Activated CD4-positive, alpha-beta T cell treated with anti-CD3 and anti-CD28 coated beads for 4 hours (primary cell): ENCODE data around the gene VPS41.
"Not testable (repeated sequence)": the region's sequence is repeated elsewhere in the genome, so short reads cannot be mapped to it uniquely, and the experiment has no call there.

Experiments
- DNase-seq, 2 donors: peaks; one replicate each; pipeline ENCODE4 v3.0.0-alpha.2; 2020

Gene VPS41

GRCh38 chr7:38905056-38905759 is 3.8 kb downstream of the VPS41 start:
- no peak for DNase-seq

DNA sequence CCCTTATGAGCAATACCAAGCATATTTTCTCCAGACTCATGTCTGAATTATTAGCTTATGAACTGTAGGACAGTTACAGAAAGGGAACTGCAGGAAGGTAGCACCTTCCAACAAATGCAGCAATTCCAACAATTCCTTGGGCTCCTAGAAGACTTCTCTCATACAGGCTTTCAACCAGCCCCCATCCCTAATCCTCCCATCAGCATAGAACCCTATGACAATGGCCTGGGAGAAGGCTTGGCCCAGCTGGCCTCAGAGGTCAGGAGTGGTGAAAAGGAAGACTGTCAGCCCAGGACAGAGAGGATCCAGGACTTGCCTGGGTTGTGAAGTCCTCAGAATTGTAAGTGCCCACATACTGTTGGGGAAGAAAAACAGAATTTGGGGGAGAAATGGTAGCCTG is 5.9 kb downstream of the VPS41 start:
- DNase-seq = no peak

- DNase-seq = no peak
Observed at GRCh38 chr7:38902449-38902848, 6.5 kb downstream of the VPS41 start.

DNA sequence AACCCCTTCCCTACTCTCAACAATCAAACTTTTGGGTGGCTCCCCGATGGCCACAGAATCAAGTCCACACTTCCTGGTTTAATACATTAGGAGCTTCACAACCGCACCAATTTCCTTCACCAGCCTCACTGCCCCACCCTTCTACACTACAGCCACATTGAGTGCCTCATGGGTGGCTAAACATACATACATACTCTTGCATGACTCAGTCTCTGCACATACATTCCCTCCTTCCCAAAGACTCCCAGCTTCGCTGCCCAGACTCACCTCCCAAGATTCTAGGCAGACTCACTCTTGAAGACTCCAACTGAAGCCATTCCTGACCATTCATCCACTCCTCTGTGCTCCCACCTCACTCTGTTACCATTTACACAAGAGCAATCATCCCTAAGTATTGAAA is 15.9 kb downstream of the VPS41 start:
- DNase-seq = no peak

GRCh38 chr7:38890597-38890996 is 18.4 kb downstream of the VPS41 start:
- no peak for DNase-seq

GRCh38 chr7:38889872-38890432 is 19.0 kb downstream of the VPS41 start:
- DNase-seq = no peak

GRCh38 chr7:38889079-38889478 is 19.9 kb downstream of the VPS41 start:
- no peak for DNase-seq

DNA sequence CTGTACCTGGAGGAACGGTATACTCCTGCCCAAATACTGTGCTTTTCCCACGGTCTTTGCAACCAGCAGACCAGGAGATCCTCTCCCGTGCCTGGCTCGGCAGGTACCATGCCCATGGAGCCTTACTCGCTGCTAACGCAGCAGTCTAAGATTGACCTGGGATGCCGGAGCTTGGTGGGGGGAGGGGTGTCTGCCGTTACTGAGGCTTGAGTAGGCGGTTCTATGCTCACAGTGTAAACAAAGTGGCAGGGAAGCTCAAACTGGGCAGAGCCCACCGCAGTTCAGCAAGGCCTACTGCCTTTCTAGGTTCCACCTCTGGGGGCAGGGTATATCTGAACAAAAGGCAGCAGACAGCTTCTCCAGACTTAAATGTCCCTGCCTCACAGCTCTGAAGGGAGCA is 22.7 kb downstream of the VPS41 start:
- no peak for DNase-seq

GRCh38 chr7:38883706-38884105 is 25.3 kb downstream of the VPS41 start:
- DNase-seq = no peak

DNA sequence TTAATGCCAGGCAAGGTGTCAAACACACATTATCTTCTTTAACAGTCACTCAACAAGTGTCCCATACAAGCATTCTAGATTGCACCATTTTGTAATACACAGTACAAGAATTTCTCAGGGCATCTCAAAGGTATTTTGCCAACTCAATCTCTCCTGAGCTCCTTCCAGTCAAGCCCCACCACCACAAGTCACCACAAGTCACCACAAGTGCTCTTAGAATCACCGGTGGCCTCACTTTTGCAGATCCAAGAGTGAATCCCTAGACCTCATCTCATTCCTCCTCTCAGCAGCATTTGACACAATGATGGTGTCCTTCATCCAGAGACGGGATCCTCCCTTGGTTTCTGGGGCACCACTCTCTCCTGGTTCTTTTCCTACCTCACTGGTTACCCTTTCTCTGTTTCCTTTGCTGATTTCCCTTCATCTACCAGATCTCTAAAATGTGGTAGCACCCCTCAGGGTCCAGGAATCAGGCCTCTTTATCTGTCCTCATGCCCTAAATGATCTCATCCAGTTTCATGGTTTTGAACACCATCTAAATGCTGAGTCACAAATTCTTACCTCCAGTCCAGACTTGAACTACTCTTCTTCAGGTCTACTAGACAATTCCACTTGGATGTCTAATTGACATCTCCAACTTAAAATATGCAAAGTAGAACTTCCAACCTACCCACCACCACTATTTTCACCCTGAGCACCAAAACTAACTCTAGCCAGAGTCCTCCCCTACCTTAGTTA is 26.9 kb downstream of the VPS41 start:
- DNase-seq = no peak

DNA sequence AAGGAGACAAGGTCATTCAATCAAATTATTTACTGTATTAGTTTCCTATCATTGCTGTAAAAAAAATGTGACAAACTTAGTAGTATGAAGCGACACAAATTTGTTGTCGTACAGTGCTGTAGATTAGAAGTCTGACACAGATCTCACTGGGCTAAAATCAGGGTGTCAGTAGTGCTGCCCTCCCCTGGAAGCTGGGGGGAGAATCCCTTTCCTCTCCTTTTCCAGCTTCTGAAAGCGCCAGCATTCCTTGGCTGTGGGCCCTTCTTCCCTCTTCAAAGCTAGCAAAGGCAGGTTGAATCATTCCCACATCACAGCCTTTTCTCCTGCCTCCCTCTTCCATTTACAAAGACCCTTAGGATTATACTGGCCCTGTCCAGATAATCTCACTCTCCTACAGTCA is 28.0 kb downstream of the VPS41 start:
- DNase-seq = no peak

- no peak for DNase-seq
Observed at GRCh38 chr7:38880454-38880853, 28.5 kb downstream of the VPS41 start.

DNA sequence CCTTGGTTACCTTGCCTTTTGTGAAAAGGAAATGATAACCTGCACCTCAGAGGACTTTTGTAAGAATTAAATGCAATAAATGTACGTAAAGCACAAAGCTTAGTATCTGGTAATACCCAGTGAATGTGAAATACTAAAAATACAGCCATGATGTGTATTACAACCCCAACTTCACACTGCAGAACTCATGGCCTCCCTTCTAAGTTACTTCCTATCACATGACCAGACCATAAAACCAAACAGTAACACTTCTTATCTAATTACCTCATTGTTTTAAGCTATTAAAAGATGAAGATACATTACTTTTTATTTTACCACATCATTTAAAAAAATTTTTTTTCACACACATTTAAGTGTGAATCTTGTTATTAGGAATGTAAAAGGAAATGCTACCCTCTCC is 29.0 kb downstream of the VPS41 start:
- DNase-seq = no peak

DNA sequence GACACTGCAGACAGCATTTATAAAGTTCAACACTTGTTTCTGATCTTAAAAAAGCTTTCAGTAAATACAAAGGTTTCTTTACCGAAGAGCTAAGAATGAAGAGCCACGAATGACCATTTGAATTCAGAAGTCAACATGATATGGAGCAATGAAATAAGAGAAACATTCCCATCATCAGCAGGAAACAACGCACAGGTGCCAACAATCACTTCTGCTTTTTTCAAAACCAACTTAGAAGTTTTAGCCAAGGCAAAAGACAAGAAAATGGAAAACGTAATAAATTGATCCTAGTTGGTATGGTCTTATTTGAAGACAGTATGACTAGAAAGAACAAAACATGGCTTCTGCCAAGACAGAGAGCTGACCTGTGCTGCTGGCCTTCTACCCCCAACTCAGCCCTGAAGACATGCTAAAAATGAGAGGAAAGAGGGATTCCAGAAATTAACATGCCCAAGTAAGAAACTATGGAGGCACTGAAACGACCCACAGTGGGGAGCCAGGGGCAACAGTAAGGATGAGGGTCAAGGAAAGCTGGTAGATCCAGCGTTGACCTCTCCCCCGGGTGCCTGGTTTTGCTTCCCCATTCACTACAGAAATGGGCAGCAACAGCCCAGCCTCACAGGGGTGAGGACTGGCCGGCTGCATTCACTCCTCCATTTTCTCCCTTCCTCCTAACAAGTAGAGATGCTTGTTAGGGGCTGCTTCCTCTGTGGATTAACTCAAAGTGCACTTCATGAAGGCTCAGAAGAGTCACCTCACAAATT is 30.1 kb downstream of the VPS41 start:
- DNase-seq = no peak

DNA sequence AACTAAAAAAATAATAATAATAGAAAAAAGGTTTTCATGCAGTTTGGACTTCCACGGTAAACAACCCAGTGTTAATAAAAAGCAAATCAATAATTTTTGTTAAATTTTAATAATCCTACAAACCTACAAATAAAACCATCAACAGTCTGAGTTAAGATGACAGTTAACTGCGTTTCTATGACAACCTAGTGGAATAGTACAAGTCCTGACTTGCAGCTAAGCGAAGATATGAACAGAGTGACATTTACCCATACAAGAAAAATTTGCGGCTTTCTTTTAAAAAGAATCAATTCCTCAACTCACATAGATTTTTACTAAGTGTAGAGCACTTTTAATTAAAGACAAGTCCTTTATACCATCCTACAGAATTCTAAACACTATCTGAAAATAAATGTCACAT is 35.6 kb downstream of the VPS41 start:
- no peak for DNase-seq

- DNase-seq = no peak
Observed at GRCh38 chr7:38872202-38872601, 36.8 kb downstream of the VPS41 start.

GRCh38 chr7:38870147-38870546 is 38.8 kb downstream of the VPS41 start:
- no peak for DNase-seq

DNA sequence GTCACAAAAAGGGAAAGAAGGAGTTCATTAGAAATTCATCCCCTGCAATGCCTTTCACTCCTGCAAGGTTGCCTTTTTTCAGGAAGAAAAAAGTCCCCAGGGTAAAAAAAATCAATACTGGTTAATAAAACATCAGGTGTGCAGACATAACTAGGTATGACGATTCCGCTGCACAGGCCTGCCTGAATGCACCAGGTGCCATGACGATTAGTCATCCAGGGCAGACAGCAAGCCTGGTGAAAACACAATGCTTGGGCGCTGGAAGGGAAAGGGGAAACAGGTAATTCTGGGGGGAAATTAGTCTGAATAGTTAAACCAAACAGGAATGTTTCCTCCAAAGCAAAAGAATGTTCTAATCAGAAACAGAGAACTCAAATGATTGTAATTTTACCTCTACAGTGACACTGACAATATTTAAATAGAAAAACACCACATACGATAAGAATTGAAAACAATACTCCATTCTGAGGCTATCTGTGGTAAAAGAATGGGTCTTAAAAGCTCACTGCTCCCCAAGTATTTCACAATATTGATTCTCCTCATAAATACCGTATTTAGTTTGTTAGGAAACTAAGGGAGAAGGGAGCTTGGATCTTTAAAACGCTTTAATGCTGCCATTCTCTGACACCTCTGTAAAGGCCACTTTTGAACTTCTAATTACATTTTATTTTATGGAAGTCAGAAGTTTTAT is 45.2 kb downstream of the VPS41 start:
- no peak for DNase-seq

DNA sequence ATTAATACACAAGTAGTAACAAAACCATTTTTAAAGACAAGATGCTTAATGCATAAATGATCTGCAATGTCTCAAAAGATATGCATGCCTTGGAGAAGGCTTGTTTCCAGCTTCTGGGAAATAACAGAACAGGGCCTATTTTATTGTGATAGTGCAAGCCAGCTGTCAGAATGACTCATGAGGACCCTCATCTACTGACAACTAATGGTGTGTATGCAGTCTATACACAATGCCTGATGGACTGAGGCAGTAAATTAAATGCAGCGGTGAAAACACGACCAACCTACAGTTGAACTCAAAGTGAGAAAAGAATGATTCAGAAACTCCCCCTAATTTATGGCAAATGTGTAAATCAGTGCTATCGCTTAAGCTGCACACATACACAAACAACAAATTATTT is 46.3 kb downstream of the VPS41 start:
- no peak for DNase-seq

DNA sequence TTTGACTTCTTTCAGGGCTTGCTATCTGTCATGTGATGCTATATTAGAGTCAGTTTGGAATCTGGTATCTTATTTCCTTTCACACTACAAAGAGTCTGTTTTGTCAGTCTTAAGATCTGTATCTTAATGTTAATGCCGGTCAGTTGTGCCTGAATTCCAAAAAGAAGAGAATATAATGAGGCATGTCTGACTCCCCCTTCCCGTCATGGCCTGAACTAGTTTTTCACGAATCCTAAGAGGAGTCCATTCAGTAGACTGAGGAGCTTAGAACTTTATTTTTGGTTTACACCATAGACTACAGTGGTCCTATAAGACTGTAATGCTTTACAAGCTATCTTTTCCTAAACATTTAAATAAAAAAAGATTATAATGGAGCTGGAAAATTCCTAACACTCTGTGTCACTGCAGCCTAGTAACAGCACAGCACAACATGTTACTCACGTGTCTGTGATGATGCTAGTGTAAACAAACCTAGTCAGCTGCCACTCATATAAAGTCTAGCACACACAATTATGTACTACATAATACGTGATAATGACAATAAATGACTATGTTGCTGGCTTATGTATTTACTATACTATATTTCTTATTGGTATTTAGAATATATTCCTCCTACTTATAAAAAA is 50.6 kb downstream of the VPS41 start:
- no peak for DNase-seq

DNA sequence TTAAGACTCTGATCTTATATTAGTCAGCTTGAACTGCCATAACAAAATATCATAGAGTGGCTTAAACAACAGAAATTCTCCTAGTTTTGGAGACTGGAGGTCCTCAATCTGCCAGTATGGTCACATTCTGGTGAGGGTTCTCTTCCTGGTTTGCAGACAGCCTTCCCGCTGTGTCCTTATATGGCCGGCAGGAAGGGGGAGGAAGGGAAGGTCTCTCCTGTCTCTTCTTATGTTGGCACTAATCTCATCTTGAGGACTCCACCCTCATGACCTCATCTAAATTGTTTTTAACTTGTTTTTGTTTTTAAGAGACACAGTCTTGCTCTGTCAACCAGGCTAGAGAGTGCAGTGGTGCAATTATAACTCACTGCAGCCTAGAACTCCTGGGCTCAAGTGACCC is 53.1 kb downstream of the VPS41 start:
- no peak for DNase-seq

- no peak for DNase-seq
Observed at GRCh38 chr7:38855386-38855785, 53.6 kb downstream of the VPS41 start.

- not testable (repeated sequence) for DNase-seq
Observed at GRCh38 chr7:38854947-38855346, 54.0 kb downstream of the VPS41 start.
